Measurements from ENCODE around the gene MAEA. TPM values are rescaled to one million over a fixed set of nuclear protein-coding genes. Genes with fewer than 3 reads are reported as not detected.

MAEA gene
- total and polyA plus RNA-seq, 4 donors = 36.3 to 71.8 (median 53.6) TPM

DNA sequence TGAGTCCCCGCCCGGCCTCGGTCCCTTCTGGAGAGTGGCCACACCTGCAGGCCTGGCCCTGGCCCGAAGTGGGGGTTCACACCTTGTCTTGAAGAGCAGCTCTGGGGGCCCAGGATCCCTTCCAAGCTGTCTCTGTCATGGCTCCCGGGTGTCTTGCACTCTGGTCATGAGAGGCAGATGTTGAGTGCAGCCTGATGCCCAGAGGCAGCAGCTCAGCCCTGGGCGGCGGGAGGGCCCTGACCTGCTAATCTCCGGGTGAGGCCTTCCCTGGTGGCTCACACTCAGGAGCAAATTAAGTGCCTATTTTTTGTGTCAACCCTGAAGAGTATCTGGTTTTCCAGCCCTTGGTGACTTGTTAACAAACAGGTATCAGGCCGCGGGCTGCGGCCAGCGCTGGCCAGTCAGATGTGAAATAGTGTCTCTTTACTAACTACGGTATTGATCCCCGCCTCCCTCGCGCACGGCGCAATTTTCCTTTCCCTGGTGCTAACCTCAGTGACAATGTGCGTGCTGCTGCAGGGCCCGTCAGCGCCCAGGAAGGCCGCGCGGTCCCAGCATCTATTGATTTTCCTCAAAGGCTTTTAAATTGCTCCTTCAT lies 92.4 kb downstream of the MAEA start:
- WGBS (ENCODE audit: insufficient coverage) = 68% methylated on average over 22 of the region's 24 CpGs
- no peak overlapping the region for H3K4me3 ChIP-seq (ENCODE audit: low read depth, low read length)
- peaks cover 95% of the 10 kb centered on the region for H3K36me3 ChIP-seq (ENCODE audit: control insufficient read depth, insufficient read depth, low read length)
- H3K9me3 ChIP-seq (ENCODE audit: control insufficient read depth, insufficient read depth, low read length) = no peaks in the 10 kb centered on the region
- H3K4me1 ChIP-seq (ENCODE audit: control insufficient read depth, insufficient read depth, low read length) = peaks cover 8% of the 10 kb centered on the region
- no peaks in the 10 kb centered on the region for H3K27me3 ChIP-seq (ENCODE audit: control insufficient read depth, insufficient read depth, low read length)
- DNase-seq (ENCODE audit: low read depth in 4 of 6, low spot score in 6 of 6) = peak in 1 of 6 donors; percentile 55
- no peak overlapping the region for H3K27ac ChIP-seq (ENCODE audit: low read depth, low read length)

GRCh38 chr4:1382776-1383727 lies 93.4 kb downstream of the MAEA start:
- H3K36me3 ChIP-seq (ENCODE audit: control insufficient read depth, insufficient read depth, low read length) = peaks cover 87% of the 10 kb centered on the region
- H3K27me3 ChIP-seq (ENCODE audit: control insufficient read depth, insufficient read depth, low read length) = no peaks in the 10 kb centered on the region
- H3K9me3 ChIP-seq (ENCODE audit: control insufficient read depth, insufficient read depth, low read length) = no peaks in the 10 kb centered on the region
- no peak overlapping the region for H3K4me3 ChIP-seq (ENCODE audit: low read depth, low read length)
- peaks cover 8% of the 10 kb centered on the region for H3K4me1 ChIP-seq (ENCODE audit: control insufficient read depth, insufficient read depth, low read length)
- 82% methylated on average over 26 of the region's 27 CpGs for WGBS (ENCODE audit: insufficient coverage)
- DNase-seq (ENCODE audit: low read depth in 4 of 6, low spot score in 6 of 6) = no peak
- H3K27ac ChIP-seq (ENCODE audit: low read depth, low read length) = no peak overlapping the region

DNA sequence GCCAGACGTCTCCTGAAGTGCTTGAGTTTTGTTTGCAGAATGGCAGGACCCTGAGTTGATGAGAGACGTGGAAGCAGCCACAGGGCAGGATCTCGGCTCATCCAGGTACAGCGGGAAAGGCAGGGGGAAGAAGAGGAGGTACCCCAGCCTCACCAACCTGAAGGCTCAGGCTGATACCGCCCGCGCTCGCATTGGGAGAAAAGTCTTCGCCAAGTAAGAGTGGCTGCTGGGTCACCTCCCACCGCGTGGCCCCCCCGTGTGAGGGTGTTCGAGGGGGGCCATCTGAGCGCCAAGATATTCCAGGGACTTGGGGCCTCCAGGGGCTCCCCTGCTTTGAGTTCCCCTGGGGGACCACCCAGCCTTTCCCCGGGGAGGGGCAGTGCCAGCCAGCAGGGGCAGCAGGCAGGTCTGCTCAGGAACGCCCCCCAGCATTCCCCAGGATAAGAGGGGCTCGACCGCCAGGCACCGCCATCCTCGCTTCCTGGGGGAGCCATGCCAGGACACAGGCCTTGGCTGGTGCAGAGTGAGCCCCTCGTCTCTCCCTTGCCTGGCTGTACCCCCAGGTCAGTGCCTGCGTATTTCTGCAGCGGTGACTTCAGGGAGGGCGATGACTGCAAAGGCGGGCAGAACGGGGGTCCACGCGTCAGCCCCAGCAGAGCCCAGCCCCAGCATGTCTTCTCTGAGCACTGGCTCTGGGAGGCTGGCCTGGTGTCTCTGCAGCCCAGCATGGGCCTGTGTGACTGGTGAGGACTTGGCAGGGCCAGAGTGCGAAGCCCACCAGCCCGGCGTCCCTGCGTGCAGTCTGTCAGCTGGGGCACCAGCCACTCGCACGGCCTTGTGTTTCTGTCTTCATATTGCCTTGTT lies 94.3 kb downstream of the MAEA start:
- H3K4me3 ChIP-seq (ENCODE audit: low read depth, low read length) = no peak overlapping the region
- no peak for DNase-seq (ENCODE audit: low read depth in 4 of 6, low spot score in 6 of 6)
- H3K27ac ChIP-seq (ENCODE audit: low read depth, low read length) = no peak overlapping the region
- 93% methylated on average over 34 of the region's 34 CpGs for WGBS (ENCODE audit: insufficient coverage)
- peaks cover 4% of the 10 kb centered on the region for H3K9me3 ChIP-seq (ENCODE audit: control insufficient read depth, insufficient read depth, low read length)
- H3K36me3 ChIP-seq (ENCODE audit: control insufficient read depth, insufficient read depth, low read length) = peaks cover 78% of the 10 kb centered on the region
- no peaks in the 10 kb centered on the region for H3K27me3 ChIP-seq (ENCODE audit: control insufficient read depth, insufficient read depth, low read length)
- H3K4me1 ChIP-seq (ENCODE audit: control insufficient read depth, insufficient read depth, low read length) = peaks cover 8% of the 10 kb centered on the region

GRCh38 chr4:1384675-1385372 lies 95.1 kb downstream of the MAEA start:
- no peak for DNase-seq (ENCODE audit: low read depth in 4 of 6, low spot score in 6 of 6)
- peaks cover 4% of the 10 kb centered on the region for H3K9me3 ChIP-seq (ENCODE audit: control insufficient read depth, insufficient read depth, low read length)
- WGBS (ENCODE audit: insufficient coverage) = 91% methylated on average over 15 of the region's 16 CpGs
- no peaks in the 10 kb centered on the region for H3K27me3 ChIP-seq (ENCODE audit: control insufficient read depth, insufficient read depth, low read length)
- H3K4me1 ChIP-seq (ENCODE audit: control insufficient read depth, insufficient read depth, low read length) = peaks cover 8% of the 10 kb centered on the region
- peaks cover 71% of the 10 kb centered on the region for H3K36me3 ChIP-seq (ENCODE audit: control insufficient read depth, insufficient read depth, low read length)
- H3K27ac ChIP-seq (ENCODE audit: low read depth, low read length) = no peak overlapping the region
- no peak overlapping the region for H3K4me3 ChIP-seq (ENCODE audit: low read depth, low read length)

DNA sequence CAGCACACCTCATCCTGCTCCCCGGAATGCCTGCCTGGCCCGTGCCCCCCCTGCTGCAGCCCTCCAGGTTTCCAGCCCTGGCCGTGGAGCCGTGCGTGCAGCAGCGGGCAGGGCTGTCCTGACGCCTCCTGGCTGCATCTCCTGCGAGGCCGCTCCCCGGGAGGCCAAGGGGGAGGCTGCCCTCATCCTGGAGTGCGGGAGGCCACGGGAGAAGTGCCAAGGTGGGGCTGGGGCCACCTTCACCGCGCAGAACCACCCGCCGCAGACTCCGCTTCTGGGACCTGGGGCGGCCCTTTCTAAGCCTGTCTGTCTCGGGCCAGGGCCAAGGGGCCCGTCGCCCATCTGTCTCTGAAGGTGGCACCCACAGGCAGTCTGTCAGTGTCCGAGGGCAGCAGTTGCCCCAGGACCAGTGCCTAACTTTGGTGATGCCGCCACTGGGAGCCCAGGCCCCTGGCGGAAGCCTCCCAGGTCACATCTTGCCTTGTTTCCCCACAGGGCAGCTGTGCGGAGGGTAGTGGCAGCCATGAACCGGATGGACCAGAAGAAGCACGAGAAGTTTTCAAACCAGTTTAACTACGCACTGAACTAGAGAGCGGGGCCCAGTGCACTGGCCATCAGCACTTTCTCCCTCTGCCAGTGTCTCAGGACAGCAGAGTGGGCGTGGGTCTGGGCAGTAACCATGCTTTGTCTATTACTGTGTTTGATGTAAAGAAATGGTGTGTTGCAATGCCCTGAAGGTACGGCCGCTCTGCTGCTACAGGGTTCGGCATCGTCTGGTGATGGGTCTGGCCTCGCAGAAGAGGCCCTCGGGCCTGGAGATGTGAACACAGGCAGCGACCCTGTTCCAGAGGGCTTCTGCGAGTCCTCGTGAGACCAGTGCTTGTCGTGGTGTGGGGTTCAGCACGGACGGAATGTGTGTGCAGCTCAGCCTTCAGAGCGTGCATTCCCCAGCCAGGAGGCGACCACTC lies 96.0 kb downstream of the MAEA start:
- Histone ChIP-seq H3K27me3 (ENCODE audit: control insufficient read depth, insufficient read depth, low read length) (no peaks in the 10 kb centered on the region), H3K4me1 (ENCODE audit: control insufficient read depth, insufficient read depth, low read length) (peaks cover 8% of the 10 kb centered on the region), H3K4me3 (ENCODE audit: low read depth, low read length) (no peak overlapping the region), H3K36me3 (ENCODE audit: control insufficient read depth, insufficient read depth, low read length) (peaks cover 63% of the 10 kb centered on the region), H3K27ac (ENCODE audit: low read depth, low read length) (no peak overlapping the region), H3K9me3 (ENCODE audit: control insufficient read depth, insufficient read depth, low read length) (peaks cover 4% of the 10 kb centered on the region)
- WGBS (ENCODE audit: insufficient coverage) = 93% methylated on average over 44 of the region's 44 CpGs
- no peak for DNase-seq (ENCODE audit: low read depth in 4 of 6, low spot score in 6 of 6)

Other genes starting within 250 kb of the MAEA start
- 1 to 10 TPM; 3.9 to 7.5 TPM for gene RNF212, start 176.3 kb upstream of the MAEA start, total RNA-seq
- gene RNF212, start 176.3 kb upstream of the MAEA start, polyA plus RNA-seq (ENCODE audit: insufficient read length in 2 of 2) = 10 to 100 TPM in 1 of 2 donors, 1 to 10 TPM in 1; 9.8 to 12.6 TPM
- gene SPON2, start 117.3 kb upstream of the MAEA start, total RNA-seq = 10 to 100 TPM; 10.6 to 29.5 TPM
- 10 to 100 TPM; 19.8 to 23.2 TPM for gene SPON2, start 117.3 kb upstream of the MAEA start, polyA plus RNA-seq (ENCODE audit: insufficient read length in 2 of 2)
- gene CTBP1, start 40.8 kb upstream of the MAEA start, total RNA-seq = 100 to 1,000 TPM in 1 of 2 donors, 10 to 100 TPM in 1; 98.8 to 118 TPM
- 100 to 1,000 TPM; 217 to 232 TPM for gene CTBP1, start 40.8 kb upstream of the MAEA start, polyA plus RNA-seq (ENCODE audit: insufficient read length in 2 of 2)
- 10 to 100 TPM in 1 of 2 donors, 1 to 10 TPM in 1; 7.5 to 11.6 TPM for gene UVSSA, start 57.3 kb downstream of the MAEA start, total RNA-seq
- 10 to 100 TPM; 22.6 to 27.7 TPM for gene UVSSA, start 57.3 kb downstream of the MAEA start, polyA plus RNA-seq (ENCODE audit: insufficient read length in 2 of 2)
- not detected for gene NKX1-1, start 116.6 kb downstream of the MAEA start, total RNA-seq
- under 1 TPM; 0.35 to 0.70 TPM for gene NKX1-1, start 116.6 kb downstream of the MAEA start, polyA plus RNA-seq (ENCODE audit: insufficient read length in 2 of 2)

Data from spinal cord (tissue), 10 donors.